ENCODE results near the gene OR2J1.

Gene OR2J1

DNA sequence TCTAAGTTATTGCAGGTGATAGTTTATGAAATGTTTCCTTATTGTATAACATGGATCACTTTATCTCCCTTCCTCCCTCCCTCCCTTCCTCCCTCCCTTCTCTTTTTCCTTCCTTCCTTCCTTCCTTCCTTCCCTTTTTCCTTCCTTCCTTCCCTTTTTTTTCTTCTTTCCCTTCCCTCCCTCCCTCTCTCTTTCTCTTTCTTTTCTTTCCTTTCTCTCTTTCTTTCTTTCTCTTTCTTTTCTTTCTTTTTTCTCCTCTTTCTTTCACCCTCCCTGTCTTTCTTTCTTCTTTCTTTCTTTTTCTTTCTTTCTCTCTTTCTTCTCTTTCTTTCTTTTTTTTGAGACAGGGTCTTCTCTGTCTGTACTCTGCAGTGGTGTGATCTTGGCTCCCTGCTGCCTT, 18.0 kb upstream of the OR2J1 start:
- no peaks in the 10 kb centered on the region for H3K36me3 ChIP-seq (ENCODE audit: control insufficient read depth in 2 of 2, insufficient read depth in 1 of 2, low read length in 2 of 2)
- no peak overlapping the region for H3K27ac ChIP-seq (ENCODE audit: extremely low read depth, low read depth, low read length)
- no peaks in the 10 kb centered on the region for H3K4me1 ChIP-seq (ENCODE audit: control insufficient read depth, insufficient read depth, low read length)
- no peaks in the 10 kb centered on the region for H3K9me3 ChIP-seq (ENCODE audit: control insufficient read depth, insufficient read depth, low read depth, low read length)
- TF ChIP-seq ZNF248 (tag by site-specific recombination; IDR thresholded peaks at IDR 0.05) (no peak), ZNF366 (tag by site-specific recombination; conservative IDR thresholded peaks at IDR 0.05) (peak; percentile 89), PRDM1 (tag by site-specific recombination; IDR thresholded peaks at IDR 0.05) (peak; percentile 50; the same call in 1 of the 2 replicates)
- POLR2A ChIA-PET, result no interaction called here
- no peak overlapping the region for H3K4me3 ChIP-seq (ENCODE audit: low read depth, low read length)
- CTCF ChIA-PET, result no interaction called here

DNA sequence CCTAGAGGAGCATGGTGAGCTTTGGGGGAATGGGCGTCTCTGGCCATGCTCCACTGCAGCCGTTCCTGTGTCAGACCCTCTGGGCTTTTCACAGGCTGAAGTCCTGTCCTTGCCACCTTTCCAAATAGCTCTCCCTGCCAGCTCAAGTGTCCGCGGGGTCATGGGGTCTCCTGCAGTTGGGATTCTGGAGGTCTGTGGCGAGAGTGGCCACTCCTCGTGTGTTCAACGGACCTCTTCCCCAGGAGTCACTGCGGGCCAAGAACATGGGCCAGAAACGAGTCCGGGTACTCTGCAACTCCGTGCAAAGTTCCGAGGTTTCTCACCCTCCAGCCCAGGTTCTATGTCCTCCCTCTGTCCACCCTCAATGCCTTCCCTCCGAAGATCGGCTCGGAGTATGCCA, 16.8 kb upstream of the OR2J1 start:
- Histone ChIP-seq H3K9me3 (ENCODE audit: control insufficient read depth, insufficient read depth, low read depth, low read length) (no peaks in the 10 kb centered on the region), H3K27ac (ENCODE audit: extremely low read depth, low read depth, low read length) (no peak overlapping the region), H3K36me3 (ENCODE audit: control insufficient read depth in 2 of 2, insufficient read depth in 1 of 2, low read length in 2 of 2) (no peaks in the 10 kb centered on the region), H3K4me1 (ENCODE audit: control insufficient read depth, insufficient read depth, low read length) (no peaks in the 10 kb centered on the region), H3K4me3 (ENCODE audit: low read depth, low read length) (no peak overlapping the region)
- ChIA-PET CTCF (no interaction called here), POLR2A (no interaction called here)
- no peak for TF ChIP-seq ZNF341 (tag by site-specific recombination; IDR thresholded peaks at IDR 0.05; ENCODE audit: low read depth)
- TF ChIP-seq ZFP69B (tag by site-specific recombination; IDR thresholded peaks at IDR 0.05), result no peak
- no peak for TF ChIP-seq ZNF658 (tag by site-specific recombination; IDR thresholded peaks at IDR 0.05)
- no peak for TF ChIP-seq ZNF324 (tag by site-specific recombination; IDR thresholded peaks at IDR 0.05)
- TF ChIP-seq, protein P1, sequence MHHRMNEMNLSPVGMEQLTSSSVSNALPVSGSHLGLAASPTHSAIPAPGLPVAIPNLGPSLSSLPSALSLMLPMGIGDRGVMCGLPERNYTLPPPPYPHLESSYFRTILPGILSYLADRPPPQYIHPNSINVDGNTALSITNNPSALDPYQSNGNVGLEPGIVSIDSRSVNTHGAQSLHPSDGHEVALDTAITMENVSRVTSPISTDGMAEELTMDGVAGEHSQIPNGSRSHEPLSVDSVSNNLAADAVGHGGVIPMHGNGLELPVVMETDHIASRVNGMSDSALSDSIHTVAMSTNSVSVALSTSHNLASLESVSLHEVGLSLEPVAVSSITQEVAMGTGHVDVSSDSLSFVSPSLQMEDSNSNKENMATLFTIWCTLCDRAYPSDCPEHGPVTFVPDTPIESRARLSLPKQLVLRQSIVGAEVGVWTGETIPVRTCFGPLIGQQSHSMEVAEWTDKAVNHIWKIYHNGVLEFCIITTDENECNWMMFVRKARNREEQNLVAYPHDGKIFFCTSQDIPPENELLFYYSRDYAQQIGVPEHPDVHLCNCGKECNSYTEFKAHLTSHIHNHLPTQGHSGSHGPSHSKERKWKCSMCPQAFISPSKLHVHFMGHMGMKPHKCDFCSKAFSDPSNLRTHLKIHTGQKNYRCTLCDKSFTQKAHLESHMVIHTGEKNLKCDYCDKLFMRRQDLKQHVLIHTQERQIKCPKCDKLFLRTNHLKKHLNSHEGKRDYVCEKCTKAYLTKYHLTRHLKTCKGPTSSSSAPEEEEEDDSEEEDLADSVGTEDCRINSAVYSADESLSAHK (tag by site-specific recombination; IDR thresholded peaks at IDR 0.05), result no peak
- TF ChIP-seq ZNF560 (tag by site-specific recombination; IDR thresholded peaks at IDR 0.05; ENCODE audit: borderline replicate concordance), result no peak
- TF ChIP-seq ZNF707 (tag by site-specific recombination; IDR thresholded peaks at IDR 0.05), result no peak
- TF ChIP-seq SETDB1 (IDR thresholded peaks at IDR 0.05; ENCODE audit: insufficient read length, low read length), result no peak
- TF ChIP-seq ZNF335 (tag by site-specific recombination; conservative IDR thresholded peaks at IDR 0.05), result no peak
- TF ChIP-seq, protein P2, sequence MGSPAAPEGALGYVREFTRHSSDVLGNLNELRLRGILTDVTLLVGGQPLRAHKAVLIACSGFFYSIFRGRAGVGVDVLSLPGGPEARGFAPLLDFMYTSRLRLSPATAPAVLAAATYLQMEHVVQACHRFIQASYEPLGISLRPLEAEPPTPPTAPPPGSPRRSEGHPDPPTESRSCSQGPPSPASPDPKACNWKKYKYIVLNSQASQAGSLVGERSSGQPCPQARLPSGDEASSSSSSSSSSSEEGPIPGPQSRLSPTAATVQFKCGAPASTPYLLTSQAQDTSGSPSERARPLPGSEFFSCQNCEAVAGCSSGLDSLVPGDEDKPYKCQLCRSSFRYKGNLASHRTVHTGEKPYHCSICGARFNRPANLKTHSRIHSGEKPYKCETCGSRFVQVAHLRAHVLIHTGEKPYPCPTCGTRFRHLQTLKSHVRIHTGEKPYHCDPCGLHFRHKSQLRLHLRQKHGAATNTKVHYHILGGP (tag by site-specific recombination; IDR thresholded peaks at IDR 0.05), result no peak
- no peak for TF ChIP-seq REPIN1 (tag by site-specific recombination; IDR thresholded peaks at IDR 0.05; ENCODE audit: low read depth)
- no peak for TF ChIP-seq KLF16 (tag by site-specific recombination; IDR thresholded peaks at IDR 0.05)
- TF ChIP-seq, protein P3, sequence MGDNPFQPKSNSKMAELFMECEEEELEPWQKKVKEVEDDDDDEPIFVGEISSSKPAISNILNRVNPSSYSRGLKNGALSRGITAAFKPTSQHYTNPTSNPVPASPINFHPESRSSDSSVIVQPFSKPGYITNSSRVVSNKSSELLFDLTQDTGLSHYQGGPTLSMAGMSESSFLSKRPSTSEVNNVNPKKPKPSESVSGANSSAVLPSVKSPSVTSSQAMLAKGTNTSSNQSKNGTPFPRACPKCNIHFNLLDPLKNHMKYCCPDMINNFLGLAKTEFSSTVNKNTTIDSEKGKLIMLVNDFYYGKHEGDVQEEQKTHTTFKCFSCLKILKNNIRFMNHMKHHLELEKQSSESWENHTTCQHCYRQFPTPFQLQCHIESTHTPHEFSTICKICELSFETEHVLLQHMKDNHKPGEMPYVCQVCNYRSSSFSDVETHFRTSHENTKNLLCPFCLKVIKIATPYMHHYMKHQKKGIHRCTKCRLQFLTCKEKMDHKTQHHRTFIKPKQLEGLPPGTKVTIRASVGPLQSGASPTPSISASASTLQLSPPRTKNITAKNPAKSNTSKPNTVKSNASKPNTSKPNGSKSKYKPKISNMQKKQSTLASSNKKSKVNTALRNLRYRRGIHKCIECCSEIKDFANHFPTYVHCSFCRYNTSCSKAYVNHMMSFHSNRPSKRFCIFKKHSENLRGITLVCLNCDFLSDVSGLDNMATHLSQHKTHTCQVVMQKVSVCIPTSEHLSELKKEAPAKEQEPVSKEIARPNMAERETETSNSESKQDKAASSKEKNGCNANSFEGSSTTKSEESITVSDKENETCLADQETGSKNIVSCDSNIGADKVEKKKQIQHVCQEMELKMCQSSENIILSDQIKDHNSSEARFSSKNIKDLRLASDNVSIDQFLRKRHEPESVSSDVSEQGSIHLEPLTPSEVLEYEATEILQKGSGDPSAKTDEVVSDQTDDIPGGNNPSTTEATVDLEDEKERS (tag by site-specific recombination; IDR thresholded peaks at IDR 0.05), result no peak

DNA sequence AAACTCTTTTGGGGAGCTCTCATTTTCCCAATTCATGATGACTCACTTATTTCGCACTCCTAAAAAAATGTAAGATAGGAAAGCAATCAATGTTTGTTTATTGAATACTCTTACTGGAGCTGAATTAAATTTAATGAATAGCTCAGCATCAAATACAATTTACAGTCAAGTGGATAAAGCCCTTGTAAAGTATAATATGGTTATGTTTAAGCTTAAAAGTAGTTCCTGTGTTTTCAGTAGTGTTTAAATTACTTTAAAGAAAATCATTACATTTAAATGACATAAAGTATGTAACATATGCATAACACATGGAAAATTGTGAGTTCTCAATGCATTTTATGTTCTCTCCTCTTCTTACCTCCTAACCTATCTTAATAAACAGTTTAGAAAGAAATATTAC, 12.1 kb upstream of the OR2J1 start, which contains the start of gene OR2B3:
OR2B3 (minus strand) TSS at position 101 of the 400 bp plus-strand sequence; CDS start at position 36, 65 bp downstream.
- H3K4me1 ChIP-seq (ENCODE audit: control insufficient read depth, insufficient read depth, low read length), result no peaks in the 10 kb centered on the region
- POLR2A ChIA-PET, result no interaction called here
- CTCF ChIA-PET, result no interaction called here
- no peak for TF ChIP-seq SP7 (tag by site-specific recombination; IDR thresholded peaks at IDR 0.05)
- H3K36me3 ChIP-seq (ENCODE audit: control insufficient read depth in 2 of 2, insufficient read depth in 1 of 2, low read length in 2 of 2), result no peaks in the 10 kb centered on the region
- H3K27ac ChIP-seq (ENCODE audit: extremely low read depth, low read depth, low read length), result no peak within 1 kb of the TSS
- H3K4me3 ChIP-seq (ENCODE audit: low read depth, low read length), result no peak within 1 kb of the TSS
- H3K9me3 ChIP-seq (ENCODE audit: control insufficient read depth, insufficient read depth, low read depth, low read length), result no peaks in the 10 kb centered on the region

All from HEK293 (cell line).